GM12878 (cell line): ENCODE data around the gene ESYT2. TPM values are rescaled to one million over a fixed set of nuclear protein-coding genes. Genes with fewer than 3 reads are reported as not detected.
A peak's percentile ranks its signal among the peaks of the same experiment; 100 is the strongest.

Experiments
- ATAC-seq: fragments of 200-7000 bp; cut with Tn5 transposase; 3 replicates; pipeline ENCODE4 v1.9.1; 2020; ENCODE audit warnings: mild to moderate bottlenecking, moderate library complexity
- BruUV-seq: library from RNA; stranded (reverse); fragments of 400-500 nt; replicated peaks from 2 replicates; lab custom pipeline; 2021; lab: Mats Ljungman, UMichigan
- CTCF ChIA-PET: fragments of 300-600 bp; sonication (Branson Sonifier 250); formaldehyde crosslinking; extraction: SDS; loops from one replicate; lab custom pipeline; 2021; ENCODE audit warnings: inconsistent platforms; lab: Yijun Ruan, JAX
- POLR2A ChIA-PET: fragments of 350-600 bp; formaldehyde crosslinking; extraction: SDS; loops from one replicate; lab custom pipeline; 2021; ENCODE audit warnings: inconsistent platforms; lab: Charles Lee
- RAD21 ChIA-PET: fragments of 300-600 bp; sonication (Branson Sonifier 250); formaldehyde crosslinking; loops from one replicate; lab custom pipeline; 2023; ENCODE audit warnings: antibody characterized with exemption; ENCODE audit not compliant: unreplicated experiment; lab: Charles Lee
- SMC1A ChIA-PET: fragments of 300-600 bp; sonication (Branson Sonifier 250); formaldehyde crosslinking; loops from one replicate; lab custom pipeline; 2023; ENCODE audit not compliant: unreplicated experiment, uncharacterized antibody; lab: Charles Lee
- DNase-seq: peaks from one replicate; pipeline ENCODE4 v3.0.0-alpha.2; 2011; ENCODE audit warnings: low read depth, low spot score
- FAIRE-seq: peaks from 3 replicates; lab custom pipeline; 2011; peaks lifted over from hg19 to GRCh38; lab: Jason Lieb, UNC
- H2AFZ ChIP-seq: 2 replicates; pipeline ENCODE4 v1.6.0; 2011; ENCODE audit warnings: low read depth, low read length, control low read depth; ENCODE audit not compliant: control insufficient read depth
- H3K27ac ChIP-seq: 2 replicates; pipeline ENCODE4 v1.5.1; 2011; ENCODE audit warnings: control low read depth; ENCODE audit not compliant: control insufficient read depth, insufficient read depth
- H3K27me3 ChIP-seq, 2 experiments: replicated peaks in 1 of 2; 2 replicates each; pipeline versions ENCODE4 v1.6.0 to v1.6.1; 2011; ENCODE audit warnings: low read length in 1 of 2; ENCODE audit not compliant: control insufficient read depth in 2 of 2, insufficient read depth in 2 of 2
- H3K36me3 ChIP-seq, 2 experiments: 2 replicates each; pipeline ENCODE4 v1.5.1; 2011; ENCODE audit warnings: low read length in 1 of 2; ENCODE audit not compliant: control insufficient read depth in 2 of 2, insufficient read depth in 2 of 2
- H3K4me1 ChIP-seq: 2 replicates; pipeline ENCODE4 v1.6.1; 2011; ENCODE audit warnings: mild to moderate bottlenecking, low read length, moderate library complexity, mixed read lengths; ENCODE audit not compliant: control insufficient read depth, insufficient read depth
- H3K4me2 ChIP-seq: 2 replicates; pipeline ENCODE4 v1.6.0; 2011; ENCODE audit warnings: control low read depth; ENCODE audit not compliant: control insufficient read depth, insufficient read depth
- H3K4me3 ChIP-seq: fragments of 200-600 bp; sonication (generic); 2 replicates; pipeline ENCODE4 v1.5.1; 2016
- H3K79me2 ChIP-seq: 2 replicates; pipeline ENCODE4 v1.6.0; 2011; ENCODE audit warnings: low read length; ENCODE audit not compliant: control insufficient read depth, insufficient read depth
- H3K9ac ChIP-seq: 2 replicates; pipeline ENCODE4 v1.8.0; 2011; ENCODE audit warnings: low read length, control low read depth, mixed read lengths; ENCODE audit not compliant: control insufficient read depth, insufficient read depth
- H3K9me3 ChIP-seq: replicated peaks from 3 replicates; pipeline ENCODE4 v1.5.1; 2011; ENCODE audit warnings: mild to moderate bottlenecking, low read length; ENCODE audit not compliant: control insufficient read depth, insufficient read depth
- H4K20me1 ChIP-seq: 2 replicates; pipeline ENCODE4 v1.6.0; 2011; ENCODE audit not compliant: control insufficient read depth, insufficient read depth
- ATF3 ChIP-seq: IDR thresholded peaks from 2 replicates; pipeline ENCODE4 v1.6.1; 2011; ENCODE audit warnings: low read depth, mild to moderate bottlenecking, low read length, moderate library complexity, borderline replicate concordance; ENCODE audit errors: extremely low read depth
- BCL3 ChIP-seq: IDR thresholded peaks from 2 replicates; pipeline ENCODE4 v1.6.1; 2011; ENCODE audit warnings: borderline replicate concordance, low read depth, mild to moderate bottlenecking, moderate library complexity, low read length; ENCODE audit not compliant: insufficient read depth, poor library complexity, severe bottlenecking
- E2F4 ChIP-seq: IDR thresholded peaks from 2 replicates; pipeline ENCODE4 v1.6.1; 2012; ENCODE audit warnings: low read depth, low read length, improper control_type of control experiment
- IRF4 ChIP-seq: IDR thresholded peaks from 2 replicates; pipeline ENCODE4 v1.6.1; 2011; ENCODE audit warnings: low read depth, low read length
- MAX ChIP-seq: IDR thresholded peaks from 2 replicates; pipeline ENCODE4 v1.6.1; 2012; ENCODE audit warnings: low read depth, low read length, improper control_type of control experiment
- NFXL1 ChIP-seq: fragments of 450-650 bp; IDR thresholded peaks from 2 replicates; pipeline ENCODE4 v1.6.1; 2017; ENCODE audit warnings: antibody characterized with exemption, mild to moderate bottlenecking, borderline replicate concordance
- NR2C1 ChIP-seq: fragments of 450-650 bp; IDR thresholded peaks from 2 replicates; pipeline ENCODE4 v1.6.1; 2017; ENCODE audit warnings: antibody characterized with exemption, mild to moderate bottlenecking, moderate library complexity
- POU2F2 ChIP-seq: IDR thresholded peaks from 3 replicates; pipeline ENCODE4 v1.6.1; 2011; ENCODE audit warnings: low read depth, mild to moderate bottlenecking, low read length, borderline replicate concordance
- RAD51 ChIP-seq: fragments of 450-650 bp; IDR thresholded peaks from 2 replicates; pipeline ENCODE4 v1.6.1; 2016; ENCODE audit warnings: moderate library complexity, mild to moderate bottlenecking, inconsistent platforms
- SPI1 ChIP-seq: IDR thresholded peaks from 2 replicates; pipeline ENCODE4 v1.6.1; 2011; ENCODE audit warnings: low read depth, mild to moderate bottlenecking, low read length, moderate library complexity, borderline replicate concordance; ENCODE audit not compliant: insufficient read depth
- YY1 ChIP-seq: IDR thresholded peaks from 2 replicates; pipeline ENCODE4 v1.6.1; 2011; ENCODE audit warnings: low read depth, mild to moderate bottlenecking, low read length
- ZBTB4 ChIP-seq: fragments of 450-650 bp; formaldehyde crosslinking; IDR thresholded peaks from 2 replicates; pipeline ENCODE4 v1.4.0; 2022; ENCODE audit warnings: mild to moderate bottlenecking, moderate library complexity
- ZZZ3 ChIP-seq: IDR thresholded peaks from 2 replicates; pipeline ENCODE4 v1.6.1; 2011; ENCODE audit warnings: low read depth; ENCODE audit not compliant: control insufficient read depth, insufficient read length
- WGBS: methylation state at CpG from one replicate; pipeline ENCODE4 v1.1.6; 2016; ENCODE audit warnings: low lambda C conversion rate; ENCODE audit not compliant: insufficient replicate concordance, insufficient coverage; ENCODE audit errors: missing lambda C conversion rate; 5-methylcytosine and 5-hydroxymethylcytosine counted together
- in situ Hi-C: fragments of 300-500 bp; cut with MboI; formaldehyde crosslinking; loops from 9 replicates; pipeline ENCODE4 v1.14.3; 2018; ENCODE audit warnings: mixed read lengths
- intact Hi-C: fragments of 100-400 bp; cut with micrococcal nuclease; formaldehyde crosslinking; loops from one replicate; pipeline ENCODE4 v1.14.2; 2022; ENCODE audit not compliant: unreplicated experiment
- polyA plus RNA-seq, 11 experiments: library from polyadenylated mRNA; depleted of rRNA in 4 of 11; unstranded in 6 of 11; stranded (reverse) in 5 of 11; fragments of >200 nt; fragmentation: Nextera tagmentation in 4 of 11; fragmentation: Illumina TruSeq in 1 of 11; extraction: Ambion mirVana in 4 of 11; extraction: Trizol in 1 of 11; gene quantifications; 1 replicate in 1 of 11; 2 replicates in 10 of 11; pipeline versions ENCODE4 v1.2.1 to v1.2.3, GENCODE V29; 2011 to 2016; ENCODE audit warnings: inconsistent platforms in 2 of 11, missing spikeins in 2 of 11, low read depth in 1 of 11
- total RNA-seq, 4 experiments: library from RNA; depleted of rRNA in 3 of 4; stranded (reverse); fragments of >200 nt in 3 of 4; fragmentation: Illumina TruSeq in 1 of 4; extraction: Trizol in 1 of 4; gene quantifications; 2 replicates each; pipeline versions ENCODE4 v1.2.1 to v1.2.3, GENCODE V29; 2013 to 2021

ESYT2 gene
- total and polyA plus RNA-seq, 10 of the 15 experiments (the other 5 are each of a cell fraction or from before 2014, with no cell fraction given): 1.9 to 44.6 (median 21.4) TPM

GRCh38 chr7:158704524-158705233 lies 124.6 kb downstream of the ESYT2 start, which contains the start of gene NCAPG2:
Gene NCAPG2 (minus strand): TSS chr7:158704804. CDS start chr7:158701899, 2,905 bp downstream.
- CTCF ChIA-PET: interaction anchor here (0.6 to 2.6 kb wide), 5 partner anchors 8 to 272 kb away, joined by 3 to 16 read pairs (median 3); no protein-coding TSS in a partner anchor
- RAD21 ChIA-PET: interaction anchor here (0.7 to 2.2 kb wide), 4 partner anchors 44 to 272 kb away, joined by 3 to 14 read pairs (median 4); no protein-coding TSS in a partner anchor
- H3K79me2 ChIP-seq: peaks cover 42% of the 10 kb centered on the region
- no peak for TF ChIP-seq NFXL1
- no peak for TF ChIP-seq RAD51
- no peak for TF ChIP-seq ZBTB4 (CRISPR knock-in tag)
- TF ChIP-seq ZZZ3: no peak
- TF ChIP-seq POU2F2: 0 out of 3 replicates have a peak, but pooled peaks have one; percentile 15
- no peak for TF ChIP-seq NR2C1
- no peak for TF ChIP-seq ATF3
- peak; percentile 61 for TF ChIP-seq BCL3
- TF ChIP-seq YY1: 0 out of 2 replicates have a peak, but pooled peaks have one; percentile 50
- no peak for TF ChIP-seq SPI1
- no peak for TF ChIP-seq IRF4
- peak; percentile 98 for TF ChIP-seq E2F4
- peak; percentile 16; the same call in 1 of the 2 replicates for TF ChIP-seq MAX

More at GRCh38 chr7:158704524-158705233, 124.6 kb downstream of the ESYT2 start, which contains the start of gene NCAPG2:
- H3K9me3 ChIP-seq: peaks cover 5% of the 10 kb centered on the region; the same call in 2 of the 3 replicates
- in situ Hi-C loops: loop anchor here (5.0 kb wide), 1 partner anchor 118 kb away; no protein-coding TSS in a partner anchor
- H3K36me3 ChIP-seq: peaks cover 0 to 2% of the 10 kb centered on the region in 2 experiments; a peak in 3 of 4 replicates
- H3K4me1 ChIP-seq: peaks cover 3% of the 10 kb centered on the region
- H3K27me3 ChIP-seq: no peaks in the 10 kb centered on the region
- SMC1A ChIA-PET: no interaction called here
- peak within 1 kb of the TSS; percentile 92 for H3K4me2 ChIP-seq
- peak; percentile 98 for ATAC-seq
- FAIRE-seq: peak; percentile 56
- peak; percentile 88 for DNase-seq
- no TSS peak for BruUV-seq
- no peaks in the 10 kb centered on the region for H4K20me1 ChIP-seq
- POLR2A ChIA-PET: interaction anchor here (0.5 to 1.6 kb wide), 7 partner anchors 9 to 159 kb away, joined by 3 to 6 read pairs (median 4); no protein-coding TSS in a partner anchor
- WGBS: under 1% methylated on average over 41 of the region's 78 CpGs
- H3K4me3 ChIP-seq: peak within 1 kb of the TSS; percentile 97
- H3K9ac ChIP-seq: peak within 1 kb of the TSS; percentile 99
- peak within 1 kb of the TSS; percentile 90 for H3K27ac ChIP-seq
- intact Hi-C loops: loop anchor here (2.0 kb wide), 1 partner anchor 124 kb away; the partner anchor contains the start of gene ESYT2
- peak within 1 kb of the TSS; percentile 92 for H2AFZ ChIP-seq
